Lower lobe of right lung (tissue), 2 donors: ENCODE data around the gene TIAM1. TPM values are rescaled to one million over a fixed set of nuclear protein-coding genes. Genes with fewer than 3 reads are reported as not detected.

Experiments used
- ATAC-seq, 2 donors: fragments of 200-7000 bp; cut with Tn5 transposase; one replicate each; pipeline ENCODE4 v1.9.1; 2020 to 2022; ENCODE audit warnings: mild to moderate bottlenecking in 2 of 2, moderate library complexity in 2 of 2
- DNase-seq: peaks from one replicate; pipeline ENCODE4 v3.0.0-alpha.2; 2020
- H3K27ac ChIP-seq: fragments of 200-600 bp; one replicate; pipeline ENCODE4 v1.8.0; 2022
- H3K27me3 ChIP-seq: fragments of 200-600 bp; one replicate; pipeline ENCODE4 v1.8.0; 2022; ENCODE audit warnings: low read depth
- H3K36me3 ChIP-seq: fragments of 200-600 bp; one replicate; pipeline ENCODE4 v1.8.0; 2022; ENCODE audit warnings: mild to moderate bottlenecking
- H3K4me1 ChIP-seq: fragments of 200-600 bp; one replicate; pipeline ENCODE4 v1.8.0; 2022
- H3K4me3 ChIP-seq: fragments of 200-600 bp; one replicate; pipeline ENCODE4 v1.8.0; 2022; ENCODE audit warnings: mild to moderate bottlenecking
- H3K9me3 ChIP-seq: fragments of 200-600 bp; one replicate; pipeline ENCODE4 v1.8.0; 2022
- intact Hi-C: fragments of 100-400 bp; cut with DNase I; formaldehyde crosslinking; loops from one replicate; pipeline ENCODE4 v1.11.0; 2022
- total RNA-seq: library from RNA; stranded (reverse); fragmentation: NEBNext Ultra II Directional; extraction: Animal tissue kit (Norgen Biotek cat#: 25700); gene quantifications from one replicate; pipeline ENCODE4 v1.2.1, GENCODE V29; 2021
- TF ChIP-seq, protein P1 (sequence below): fragments of 200-600 bp; IDR thresholded peaks from one replicate; pipeline ENCODE4 v1.8.0; 2022; ENCODE audit warnings: antibody characterized with exemption, mild to moderate bottlenecking
- donor health status: DM: no; HTN: yes; CAD: no; lungs with severe emphysema.

Gene TIAM1
- total RNA-seq, 1 donor from 2014 or later = 45.5 TPM

GRCh38 chr21:31354604-31355443, 10.8 kb upstream of the TIAM1 start:
- ATAC-seq (peak; percentile 41 to 67), DNase-seq (no peak)
- H3K9me3 ChIP-seq = no peaks in the 10 kb centered on the region
- intact Hi-C loops = no loop called here
- H3K27me3 ChIP-seq = no peaks in the 10 kb centered on the region
- TF ChIP-seq, protein P1, sequence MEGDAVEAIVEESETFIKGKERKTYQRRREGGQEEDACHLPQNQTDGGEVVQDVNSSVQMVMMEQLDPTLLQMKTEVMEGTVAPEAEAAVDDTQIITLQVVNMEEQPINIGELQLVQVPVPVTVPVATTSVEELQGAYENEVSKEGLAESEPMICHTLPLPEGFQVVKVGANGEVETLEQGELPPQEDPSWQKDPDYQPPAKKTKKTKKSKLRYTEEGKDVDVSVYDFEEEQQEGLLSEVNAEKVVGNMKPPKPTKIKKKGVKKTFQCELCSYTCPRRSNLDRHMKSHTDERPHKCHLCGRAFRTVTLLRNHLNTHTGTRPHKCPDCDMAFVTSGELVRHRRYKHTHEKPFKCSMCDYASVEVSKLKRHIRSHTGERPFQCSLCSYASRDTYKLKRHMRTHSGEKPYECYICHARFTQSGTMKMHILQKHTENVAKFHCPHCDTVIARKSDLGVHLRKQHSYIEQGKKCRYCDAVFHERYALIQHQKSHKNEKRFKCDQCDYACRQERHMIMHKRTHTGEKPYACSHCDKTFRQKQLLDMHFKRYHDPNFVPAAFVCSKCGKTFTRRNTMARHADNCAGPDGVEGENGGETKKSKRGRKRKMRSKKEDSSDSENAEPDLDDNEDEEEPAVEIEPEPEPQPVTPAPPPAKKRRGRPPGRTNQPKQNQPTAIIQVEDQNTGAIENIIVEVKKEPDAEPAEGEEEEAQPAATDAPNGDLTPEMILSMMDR = no peak
- H3K4me1 ChIP-seq = no peaks in the 10 kb centered on the region
- no peak overlapping the region for H3K27ac ChIP-seq
- no peak overlapping the region for H3K4me3 ChIP-seq
- no peaks in the 10 kb centered on the region for H3K36me3 ChIP-seq

GRCh38 chr21:31354122-31354521, 10.1 kb upstream of the TIAM1 start:
- no peaks in the 10 kb centered on the region for H3K36me3 ChIP-seq
- intact Hi-C loops = no loop called here

GRCh38 chr21:31352836-31353235, 8.8 kb upstream of the TIAM1 start:
- Histone ChIP-seq H3K4me3 (no peak overlapping the region), H3K27me3 (no peaks in the 10 kb centered on the region), H3K9me3 (no peaks in the 10 kb centered on the region), H3K36me3 (no peaks in the 10 kb centered on the region), H3K4me1 (no peaks in the 10 kb centered on the region), H3K27ac (no peak overlapping the region)
- no peak for ATAC-seq
- TF ChIP-seq, protein P1 = no peak
- no peak for DNase-seq
- intact Hi-C loops = no loop called here

More at GRCh38 chr21:31354122-31354521, 10.1 kb upstream of the TIAM1 start:
- H3K27me3 ChIP-seq = no peaks in the 10 kb centered on the region
- no peak overlapping the region for H3K27ac ChIP-seq
- H3K4me3 ChIP-seq = no peak overlapping the region
- no peaks in the 10 kb centered on the region for H3K9me3 ChIP-seq
- TF ChIP-seq, protein P1 = no peak
- DNase-seq = no peak
- ATAC-seq = no peak
- no peaks in the 10 kb centered on the region for H3K4me1 ChIP-seq

GRCh38 chr21:31351960-31352359, 7.9 kb upstream of the TIAM1 start:
- TF ChIP-seq, protein P1 = no peak
- no peak for ATAC-seq
- Histone ChIP-seq H3K4me1 (no peaks in the 10 kb centered on the region), H3K9me3 (no peaks in the 10 kb centered on the region), H3K27ac (no peak overlapping the region), H3K36me3 (no peaks in the 10 kb centered on the region), H3K4me3 (no peak overlapping the region), H3K27me3 (no peaks in the 10 kb centered on the region)
- intact Hi-C loops = no loop called here
- DNase-seq = no peak

DNA sequence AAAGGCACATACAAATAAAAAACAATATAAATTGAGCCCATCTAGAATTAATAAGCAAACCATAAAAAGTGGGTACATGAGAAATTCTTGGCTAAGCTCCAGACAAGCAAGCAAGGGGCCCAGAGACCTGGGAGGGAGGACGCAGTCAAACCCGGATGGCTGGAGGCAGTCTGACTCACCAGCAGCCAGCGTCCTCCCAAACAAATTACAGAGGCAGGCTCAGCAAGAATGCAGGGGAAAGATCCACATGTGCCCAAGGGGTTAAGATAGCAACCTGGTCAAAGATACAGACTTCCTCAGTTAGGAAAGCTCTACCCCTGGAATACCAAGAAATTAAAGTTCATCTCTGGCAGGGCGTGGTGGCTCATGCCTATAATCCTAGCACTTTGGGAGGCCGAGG, 7.4 kb upstream of the TIAM1 start:
- Histone ChIP-seq H3K4me3 (no peak overlapping the region), H3K36me3 (no peaks in the 10 kb centered on the region), H3K4me1 (no peaks in the 10 kb centered on the region), H3K9me3 (no peaks in the 10 kb centered on the region), H3K27ac (no peak overlapping the region), H3K27me3 (no peaks in the 10 kb centered on the region)
- no peak for ATAC-seq
- intact Hi-C loops = no loop called here
- TF ChIP-seq, protein P1 = no peak
- DNase-seq = no peak
